NT2/D1 (cell line): ENCODE results near the gene PHF23.

Source experiments
- SUZ12 ChIP-seq: IDR thresholded peaks from 2 replicates; pipeline ENCODE4 v1.6.1; 2011; ENCODE audit not compliant: insufficient read length, insufficient read depth; ENCODE audit errors: extremely low read depth
- YY1 ChIP-seq: IDR thresholded peaks from 2 replicates; pipeline ENCODE4 v1.6.1; 2011; ENCODE audit not compliant: insufficient read length, insufficient read depth
- ZNF274 ChIP-seq: IDR thresholded peaks from 2 replicates; pipeline ENCODE4 v1.6.1; 2011; ENCODE audit warnings: mild to moderate bottlenecking, low read depth, low read length

DNA sequence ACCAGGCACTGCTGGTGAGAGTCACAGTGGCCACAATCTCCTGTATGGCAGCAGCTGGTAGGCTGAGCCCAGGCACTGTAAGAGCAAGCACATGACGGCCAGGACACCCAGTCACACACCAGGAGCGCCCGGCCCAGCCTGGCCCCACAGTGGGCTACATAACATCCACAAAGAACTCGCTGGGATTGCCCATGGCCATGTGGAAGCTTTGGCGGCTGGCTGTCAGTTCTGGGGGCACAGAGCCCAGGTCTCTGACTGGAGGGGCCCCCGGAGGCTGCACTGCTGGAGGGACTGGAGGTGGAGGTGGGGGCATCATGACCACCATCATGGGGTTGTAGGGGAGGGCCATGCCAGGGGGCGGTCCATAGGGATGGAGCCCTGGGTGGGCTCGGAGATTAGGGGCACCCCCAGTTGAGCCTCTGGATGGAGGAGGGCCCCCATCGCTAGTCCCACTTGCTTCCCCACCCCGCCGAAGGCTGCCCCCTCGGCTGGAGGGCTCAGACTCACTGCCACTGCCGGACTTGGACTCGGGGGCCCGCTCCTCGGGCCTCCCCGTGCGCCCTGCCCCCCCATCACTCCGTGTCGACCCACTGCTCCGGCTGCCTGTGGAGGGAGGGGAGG, 13.4 kb downstream of the PHF23 start:
- TF ChIP-seq YY1, result no peak
- TF ChIP-seq ZNF274, result no peak
- TF ChIP-seq SUZ12, result no peak
